Psoas muscle (tissue), 8 donors: ENCODE data around the gene QSOX1. TPM values are rescaled to one million over a fixed set of nuclear protein-coding genes. Genes with fewer than 3 reads are reported as not detected.

Experiments
- ATAC-seq, 4 donors: fragments of 200-7000 bp; cut with Tn5 transposase; one replicate each; pipeline ENCODE4 v1.9.1; 2020; ENCODE audit warnings: moderate library complexity in 3 of 4, mild to moderate bottlenecking in 2 of 4
- DNase-seq, 2 donors: peaks; one replicate each; pipeline ENCODE4 v3.0.0-alpha.2; 2020
- H3K27ac ChIP-seq: fragments of 200-600 bp; one replicate; pipeline ENCODE4 v1.8.0; 2022
- H3K27me3 ChIP-seq, 3 donors: fragments of 200-600 bp in 1 of 3; one replicate each; pipeline versions ENCODE4 v1.6.1 to v1.8.0; 2013 to 2022; ENCODE audit warnings: low read length in 2 of 3, mild to moderate bottlenecking in 2 of 3, moderate library complexity in 1 of 3; ENCODE audit not compliant: insufficient read depth in 3 of 3
- H3K36me3 ChIP-seq, 2 donors: fragments of 200-600 bp in 1 of 2; one replicate each; pipeline versions ENCODE4 v1.6.1 to v1.8.0; 2013 to 2022; ENCODE audit warnings: low read depth in 1 of 2, mild to moderate bottlenecking in 1 of 2, moderate library complexity in 1 of 2; ENCODE audit not compliant: insufficient read depth in 1 of 2
- H3K4me1 ChIP-seq: fragments of 200-600 bp; one replicate; pipeline ENCODE4 v1.8.0; 2022
- H3K4me3 ChIP-seq: fragments of 200-600 bp; one replicate; pipeline ENCODE4 v1.8.0; 2022; ENCODE audit warnings: mild to moderate bottlenecking
- H3K9me3 ChIP-seq: fragments of 200-600 bp; one replicate; pipeline ENCODE4 v1.8.0; 2022
- CTCF ChIP-seq: fragments of 200-600 bp; IDR thresholded peaks from one replicate; pipeline ENCODE4 v1.8.0; 2022; ENCODE audit warnings: antibody characterized with exemption
- whole genome bisulfite sequencing, 3 donors: extraction: QIAGEN DNeasy Blood & Tissue Kit; methylation state at CpG; one replicate each; pipeline versions ENCODE4 v1.1.6 to v1.1.7; 2013; 5-methylcytosine and 5-hydroxymethylcytosine counted together
- intact Hi-C, 2 donors: fragments of 100-400 bp; cut with DNase I; formaldehyde crosslinking; loops; one replicate each; pipeline versions ENCODE4 v1.11.0 to v1.14.2; 2022
- polyA plus RNA-seq, 3 donors: library from polyadenylated mRNA; stranded (reverse); fragments of 200-250 nt; gene quantifications; one replicate each; pipeline ENCODE4 v1.2.3, GENCODE V29; 2013
- total RNA-seq, 4 donors: library from RNA; stranded (reverse); fragmentation: NEBNext Ultra II Directional in 2 of 4; extraction: Animal tissue kit (Norgen Biotek cat#: 25700) in 2 of 4; gene quantifications; one replicate each; pipeline versions ENCODE4 v1.2.1 to v1.2.4, GENCODE V29; 2021 to 2023
- donor health status: healthy with polysubstance abuse.
- donor health status: DM: no; HTN: no; CAD: no; lungs with moderate emphysema.
- donor health status: Bipolar disorder and iron deficiency.
- donor health status: healthy.
- donor health status: DM: yes; HTN: yes; CAD: no.
- donor health status: DM: no; HTN: no; CAD: no.
- donor health status: DM: no; HTN: no; CAD: no.
- donor health status: DM: yes; HTN: yes; CAD: no.

QSOX1 gene
- total and polyA plus RNA-seq, 7 donors = 21.5 to 159 (median 41.3) TPM

- H3K27me3 ChIP-seq = peaks cover 0 to 33% (median 5%) of the 10 kb centered on the region in 3 donors
- H3K27ac ChIP-seq = no peak overlapping the region
- intact Hi-C loops = loop anchor here in 1 of 2 donors (2.0 kb wide), 1 partner anchor 52 kb away; no protein-coding TSS in a partner anchor
- no peaks in the 10 kb centered on the region for H3K9me3 ChIP-seq
- TF ChIP-seq CTCF = no peak
- no peak overlapping the region for H3K4me3 ChIP-seq
- no peak for ATAC-seq
- WGBS, 3 donors = 78 to 94% (median 78%) methylated on average over 6 of the region's 6 CpGs
- H3K36me3 ChIP-seq = no peaks in the 10 kb centered on the region
- no peak for DNase-seq
- H3K4me1 ChIP-seq = no peaks in the 10 kb centered on the region
Observed at GRCh38 chr1:180244840-180245239, 90.2 kb downstream of the QSOX1 start.

- DNase-seq (peak in 1 of 2 donors; percentile 22), ATAC-seq (no peak)
- no peak for TF ChIP-seq CTCF
- no peaks in the 10 kb centered on the region for H3K9me3 ChIP-seq
- no peak overlapping the region for H3K27ac ChIP-seq
- no peak overlapping the region for H3K4me3 ChIP-seq
- H3K27me3 ChIP-seq = peaks cover 0 to 19% (median 5%) of the 10 kb centered on the region in 3 donors
- 92 to 95% (median 94%) methylated on average over 5 of the region's 5 CpGs for WGBS, 3 donors
- no peaks in the 10 kb centered on the region for H3K4me1 ChIP-seq
- no peaks in the 10 kb centered on the region for H3K36me3 ChIP-seq
- intact Hi-C loops = no loop called here
Observed at GRCh38 chr1:180246579-180246978, 91.9 kb downstream of the QSOX1 start.

- DNase-seq = no peak
- ATAC-seq = no peak
- H3K27me3 ChIP-seq = peaks cover 0 to 14% (median 5%) of the 10 kb centered on the region in 3 donors
- no peak for TF ChIP-seq CTCF
- intact Hi-C loops = no loop called here
- no peaks in the 10 kb centered on the region for H3K4me1 ChIP-seq
- H3K36me3 ChIP-seq = no peaks in the 10 kb centered on the region
- WGBS, 3 donors = 90 to 95% (median 93%) methylated on average over 3 of the region's 3 CpGs
- H3K9me3 ChIP-seq = no peaks in the 10 kb centered on the region
- H3K27ac ChIP-seq = no peak overlapping the region
- H3K4me3 ChIP-seq = no peak overlapping the region
Observed at GRCh38 chr1:180247061-180247460, 92.4 kb downstream of the QSOX1 start.

- no peak for TF ChIP-seq CTCF
- Histone ChIP-seq H3K27me3 (peaks cover 0 to 9% (median 5%) of the 10 kb centered on the region in 3 donors), H3K27ac (no peak overlapping the region), H3K36me3 (no peaks in the 10 kb centered on the region), H3K4me3 (no peak overlapping the region), H3K9me3 (no peaks in the 10 kb centered on the region), H3K4me1 (no peaks in the 10 kb centered on the region)
- 88 to 90% (median 88%) methylated on average over 4 of the region's 4 CpGs for WGBS, 3 donors
- DNase-seq = peak in 1 of 2 donors; percentile 39
- intact Hi-C loops = no loop called here
- no peak for ATAC-seq
Observed at GRCh38 chr1:180247580-180247979, 92.9 kb downstream of the QSOX1 start.

GRCh38 chr1:180248176-180248575 is 93.5 kb downstream of the QSOX1 start:
- ATAC-seq (no peak), DNase-seq (peak in 1 of 2 donors; percentile 50)
- WGBS, 3 donors = 93 to 96% (median 94%) methylated on average over 7 of the region's 7 CpGs
- Histone ChIP-seq H3K4me1 (no peaks in the 10 kb centered on the region), H3K4me3 (no peak overlapping the region), H3K9me3 (no peaks in the 10 kb centered on the region), H3K27ac (no peak overlapping the region), H3K27me3 (peaks cover 0 to 7% (median 5%) of the 10 kb centered on the region in 3 donors), H3K36me3 (no peaks in the 10 kb centered on the region)
- no peak for TF ChIP-seq CTCF
- intact Hi-C loops = no loop called here
